Hematopoietic multipotent progenitor cell treated with erythropoietin and hydrocortisone succinate and interleukin-3 and kit ligand, for 8 days (in vitro differentiated cells): Measurements from ENCODE around the gene TCF15.
"Not testable (repeated sequence)": the region's sequence is repeated elsewhere in the genome, so short reads cannot be mapped to it uniquely, and the experiment has no call there.

ENCODE experiments used
- DNase-seq: peaks from one replicate; pipeline ENCODE4 v3.0.0-alpha.2; 2015

Gene TCF15

GRCh38 chr20:609371-609964 is 641 bp downstream of the TCF15 start:
- DNase-seq: no peak

GRCh38 chr20:608970-609369 is 1.1 kb downstream of the TCF15 start:
- no peak for DNase-seq

DNA sequence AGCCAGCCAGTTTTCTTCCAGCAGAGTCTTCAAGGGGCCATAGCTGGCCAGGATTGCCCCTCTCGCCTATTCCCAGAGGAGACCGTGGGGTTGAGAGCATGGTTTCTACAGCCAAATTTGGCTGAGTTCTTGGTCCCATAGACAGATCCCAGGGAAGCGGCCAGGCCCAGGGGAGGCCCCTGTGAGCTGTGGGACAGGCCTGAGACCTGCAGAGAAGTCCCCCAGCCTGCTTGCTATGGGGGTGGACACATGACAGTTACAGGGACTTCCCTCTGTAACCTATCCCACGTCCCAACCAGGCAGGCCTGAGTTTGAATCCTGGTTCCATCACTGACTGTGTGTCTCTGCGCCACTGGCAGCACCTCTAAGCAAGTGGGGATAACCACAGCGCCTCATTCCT is 2.6 kb downstream of the TCF15 start:
- DNase-seq: no peak

- no peak for DNase-seq
Measured at GRCh38 chr20:605237-605636, 4.9 kb downstream of the TCF15 start.

GRCh38 chr20:603116-603640 is 6.9 kb downstream of the TCF15 start:
- no peak for DNase-seq

GRCh38 chr20:602111-602970 is 7.8 kb downstream of the TCF15 start:
- DNase-seq: no peak

GRCh38 chr20:600736-601135 is 9.4 kb downstream of the TCF15 start:
- no peak for DNase-seq

- DNase-seq: no peak
Measured at GRCh38 chr20:600141-600540, 10.0 kb downstream of the TCF15 start.

GRCh38 chr20:598133-598850 is 11.8 kb downstream of the TCF15 start:
- no peak for DNase-seq

GRCh38 chr20:597560-597959 is 12.5 kb downstream of the TCF15 start:
- DNase-seq: no peak

- DNase-seq: no peak
Measured at GRCh38 chr20:595330-596308, 14.5 kb downstream of the TCF15 start.

- DNase-seq: no peak
Measured at GRCh38 chr20:592506-592905, 17.6 kb downstream of the TCF15 start.

DNA sequence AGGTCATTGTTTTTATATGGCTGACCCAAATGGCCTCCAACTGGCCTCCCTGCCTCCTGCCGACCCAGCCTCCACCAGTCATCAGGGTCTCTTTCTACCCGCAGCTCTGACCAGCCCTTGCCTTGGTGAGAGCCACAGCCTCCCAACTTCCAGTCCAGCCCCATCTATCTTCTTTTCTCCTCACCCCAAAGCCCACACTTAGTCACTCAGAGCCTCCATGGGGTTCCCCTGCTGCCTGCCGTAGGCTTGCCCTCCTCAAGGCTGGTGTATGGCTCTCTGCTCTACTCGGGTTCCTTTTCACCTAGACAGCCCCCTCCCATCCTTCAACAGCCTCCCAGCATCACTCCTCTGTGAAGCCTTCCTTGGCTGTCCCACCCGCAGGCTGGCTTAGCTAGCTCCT is 18.2 kb downstream of the TCF15 start:
- DNase-seq: no peak

- no peak for DNase-seq
Measured at GRCh38 chr20:588932-589672, 21.0 kb downstream of the TCF15 start.

GRCh38 chr20:588476-588875 is 21.6 kb downstream of the TCF15 start:
- DNase-seq: no peak

GRCh38 chr20:584971-585301 is 25.2 kb downstream of the TCF15 start:
- no peak for DNase-seq

GRCh38 chr20:584161-584970 is 25.7 kb downstream of the TCF15 start:
- DNase-seq: peak; percentile 70

GRCh38 chr20:582204-582603 is 27.9 kb downstream of the TCF15 start:
- DNase-seq: no peak

DNA sequence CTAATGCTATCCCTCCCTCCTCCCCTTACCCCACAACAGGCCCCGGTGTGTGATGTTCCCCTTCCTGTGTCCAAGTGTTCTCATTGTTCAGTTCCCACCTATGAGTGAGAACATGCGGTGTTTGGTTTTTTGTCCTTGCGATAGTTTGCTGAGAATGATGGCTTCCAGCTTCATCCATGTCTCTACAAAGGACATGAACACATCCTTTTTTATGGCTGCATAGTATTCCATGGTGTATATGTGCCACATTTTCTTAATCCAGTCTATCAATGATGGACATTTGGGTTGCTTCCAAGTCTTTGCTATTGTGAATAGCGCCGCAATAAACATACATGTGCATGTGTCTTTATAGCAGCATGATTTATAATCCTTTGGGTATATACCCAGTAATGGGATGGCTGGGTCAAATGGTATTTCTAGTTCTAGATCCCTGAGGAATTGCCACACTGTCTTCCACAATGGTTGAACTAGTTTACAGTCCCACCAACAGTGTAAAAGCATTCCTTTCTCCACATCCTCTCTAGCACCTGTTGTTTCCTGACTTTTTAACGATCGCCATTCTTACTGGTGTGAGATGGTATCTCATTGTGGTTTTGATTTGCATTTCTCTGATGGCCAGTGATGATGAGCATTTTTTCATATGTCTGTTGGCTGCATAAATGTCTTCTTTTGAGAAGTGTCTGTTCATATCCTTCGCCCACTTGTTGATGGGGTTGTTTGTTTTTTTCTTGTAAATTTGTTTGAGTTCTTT is 31.0 kb downstream of the TCF15 start:
- not testable (repeated sequence) for DNase-seq

DNA sequence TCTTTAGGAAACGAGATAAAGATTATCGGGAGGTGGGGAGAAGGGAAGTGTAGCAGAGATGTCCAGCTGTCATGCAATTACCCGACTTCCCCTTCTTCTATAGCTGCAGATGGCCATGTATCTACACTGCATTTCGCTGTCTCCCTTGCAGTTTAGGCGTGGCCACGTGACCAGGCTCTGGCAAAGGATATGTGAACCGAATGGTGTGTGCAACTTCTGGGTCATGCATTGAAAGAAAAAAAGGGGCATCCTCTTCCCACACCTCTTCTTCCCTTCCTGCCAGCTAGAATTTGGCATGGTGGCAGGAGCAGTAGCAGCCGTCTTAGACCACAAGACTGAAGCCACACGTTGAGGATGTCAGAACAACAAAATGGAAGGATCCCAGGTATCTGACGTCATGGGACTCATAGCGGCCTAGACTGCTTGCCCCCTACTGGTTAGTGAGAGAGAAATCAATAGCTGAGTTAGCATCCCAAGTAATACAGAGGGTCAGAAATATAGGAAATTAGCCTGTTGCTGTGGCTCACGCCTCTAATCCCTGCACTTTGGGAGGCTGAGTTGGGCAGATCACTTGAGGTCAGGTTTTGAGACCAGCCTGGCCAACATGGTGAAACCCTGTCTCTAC is 32.8 kb downstream of the TCF15 start:
- DNase-seq: peak; percentile 56
